ENCODE data around the gene KRTAP10-12. TPM values are rescaled to one million over a fixed set of nuclear protein-coding genes. Genes with fewer than 3 reads are reported as not detected.

KRTAP10-12 gene
- total RNA-seq, 4 donors from 2014 or later: 2.1 TPM; not detected in 3

GRCh38 chr21:44727757-44728156, 30.8 kb downstream of the KRTAP10-12 start:
- no peak overlapping the region for H3K4me3 ChIP-seq (ENCODE audit: low read depth, poor library complexity, severe bottlenecking)
- 76 to 83% methylated on average over 9 of the region's 9 CpGs for WGBS, 2 donors
- TF ChIP-seq POLR2A (IDR thresholded peaks at IDR 0.05) (no peak), CTCF (IDR thresholded peaks at IDR 0.05) (no peak)
- intact Hi-C loops (cut with DNase I; ENCODE audit: low total_unique reads): no loop called here
- DNase-seq (ENCODE audit: low spot score in 2 of 2): peak in 1 of 2 donors; percentile 76

- no peak overlapping the region for H3K4me3 ChIP-seq (ENCODE audit: low read depth, poor library complexity, severe bottlenecking)
- intact Hi-C loops (cut with DNase I; ENCODE audit: low total_unique reads): no loop called here
- 89 to 91% methylated on average over 14 of the region's 14 CpGs for WGBS, 2 donors
- DNase-seq (ENCODE audit: low spot score in 2 of 2): peak in 1 of 2 donors; percentile 64
- no peak for TF ChIP-seq CTCF (IDR thresholded peaks at IDR 0.05)
- TF ChIP-seq POLR2A (IDR thresholded peaks at IDR 0.05): no peak
These were observed 31.7 kb downstream of the KRTAP10-12 start for GRCh38 chr21:44728716-44729115.

- WGBS, 2 donors: 90 to 94% methylated on average over 20 to 23 of the region's 23 CpGs
- intact Hi-C loops (cut with DNase I; ENCODE audit: low total_unique reads): no loop called here
- TF ChIP-seq CTCF (IDR thresholded peaks at IDR 0.05) (no peak), POLR2A (IDR thresholded peaks at IDR 0.05) (no peak)
- H3K4me3 ChIP-seq (ENCODE audit: low read depth, poor library complexity, severe bottlenecking): no peak overlapping the region
- peak in 1 of 2 donors; percentile 83 for DNase-seq (ENCODE audit: low spot score in 2 of 2)
These were observed 32.5 kb downstream of the KRTAP10-12 start for GRCh38 chr21:44729336-44730027.

GRCh38 chr21:44730028-44730395, 33.0 kb downstream of the KRTAP10-12 start:
- WGBS, 2 donors: 91% methylated on average over 7 of the region's 7 CpGs
- no peak for TF ChIP-seq CTCF (IDR thresholded peaks at IDR 0.05)
- no peak for TF ChIP-seq POLR2A (IDR thresholded peaks at IDR 0.05)
- intact Hi-C loops (cut with DNase I; ENCODE audit: low total_unique reads): no loop called here
- DNase-seq (ENCODE audit: low spot score in 2 of 2): peak in 1 of 2 donors; percentile 65
- H3K4me3 ChIP-seq (ENCODE audit: low read depth, poor library complexity, severe bottlenecking): no peak overlapping the region

- intact Hi-C loops (cut with DNase I; ENCODE audit: low total_unique reads): no loop called here
These were observed 34.1 kb downstream of the KRTAP10-12 start for GRCh38 chr21:44730951-44731579.

More at GRCh38 chr21:44730951-44731579, 34.1 kb downstream of the KRTAP10-12 start:
- TF ChIP-seq CTCF (IDR thresholded peaks at IDR 0.05) (no peak), POLR2A (IDR thresholded peaks at IDR 0.05) (no peak)
- DNase-seq (ENCODE audit: low spot score in 2 of 2): no peak
- no peak overlapping the region for H3K4me3 ChIP-seq (ENCODE audit: low read depth, poor library complexity, severe bottlenecking)
- WGBS, 2 donors: 67 to 73% methylated on average over 9 of the region's 9 CpGs

Measured in lower leg skin (tissue), 4 donors.